ENCODE results near the gene MYRFL.
A peak's percentile ranks its signal among the peaks of the same experiment; 100 is the strongest.
"Not testable (repeated sequence)": the region's sequence is repeated elsewhere in the genome, so short reads cannot be mapped to it uniquely, and the experiment has no call there.

The MYRFL gene

GRCh38 chr12:69994086-69994485, 169.1 kb downstream of the MYRFL start:
- not testable (repeated sequence) for DNase-seq

- DNase-seq = no peak
Observed at GRCh38 chr12:69994724-69995173, 169.7 kb downstream of the MYRFL start.

- no peak for DNase-seq
Observed at GRCh38 chr12:69996241-69996640, 171.2 kb downstream of the MYRFL start.

DNA sequence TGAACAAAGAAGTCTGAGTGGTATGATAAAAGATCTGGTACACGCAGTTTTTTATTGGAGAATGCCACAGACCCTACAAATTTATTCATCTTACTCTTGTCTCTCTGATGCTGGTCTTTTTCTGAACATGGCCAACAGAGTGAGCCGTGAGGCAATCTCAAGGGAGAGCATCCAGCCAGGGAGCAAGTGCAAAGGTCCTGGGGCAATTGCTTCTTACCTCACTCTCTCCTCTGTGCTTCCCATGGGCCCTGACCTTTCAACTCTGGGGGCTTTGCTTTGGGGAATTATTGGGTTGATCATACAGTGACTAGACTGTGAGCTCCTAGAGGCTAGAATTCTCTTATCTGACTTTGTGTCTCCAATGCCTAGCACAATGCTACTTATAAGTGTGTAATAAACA, 171.7 kb downstream of the MYRFL start:
- DNase-seq = no peak

DNA sequence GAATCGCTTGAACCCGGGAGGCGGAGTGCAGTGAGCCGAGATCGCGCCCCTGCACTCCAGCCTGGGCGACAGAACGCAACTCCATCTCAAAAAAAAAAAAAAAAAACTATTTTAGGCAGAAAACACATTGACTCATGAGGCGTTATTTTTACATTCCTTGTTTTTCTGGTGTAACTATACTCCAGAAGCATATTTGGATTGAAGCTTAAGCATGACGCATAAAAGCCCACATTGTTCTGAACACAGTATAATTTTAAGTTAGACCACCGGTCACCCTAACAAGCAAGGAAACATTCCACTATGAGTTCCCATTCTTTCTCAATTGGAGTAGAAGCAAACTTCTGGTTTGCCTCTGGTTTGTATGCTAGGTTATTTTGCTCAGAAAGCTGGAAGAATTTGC, 173.0 kb downstream of the MYRFL start:
- no peak for DNase-seq

DNA sequence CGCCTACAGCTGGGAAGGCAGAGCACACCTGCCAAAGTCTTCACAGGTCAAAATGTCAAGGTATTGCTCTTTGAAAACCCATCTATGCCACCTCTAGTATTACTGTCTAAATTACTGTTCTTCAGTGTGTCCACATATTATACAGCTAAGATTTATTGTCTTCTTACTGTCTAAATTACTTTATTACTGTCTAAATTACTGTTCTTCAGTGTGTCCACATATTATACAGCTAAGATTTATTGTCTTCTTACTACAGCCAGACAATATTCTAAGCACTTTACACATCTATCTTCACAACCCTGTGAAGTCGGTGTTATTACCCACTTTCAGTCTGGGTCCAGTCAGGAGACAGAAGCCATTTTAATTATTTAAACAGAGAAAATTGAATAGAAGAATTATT, 173.9 kb downstream of the MYRFL start:
- no peak for DNase-seq

- DNase-seq = no peak
Observed at GRCh38 chr12:69999561-69999960, 174.5 kb downstream of the MYRFL start.

DNA sequence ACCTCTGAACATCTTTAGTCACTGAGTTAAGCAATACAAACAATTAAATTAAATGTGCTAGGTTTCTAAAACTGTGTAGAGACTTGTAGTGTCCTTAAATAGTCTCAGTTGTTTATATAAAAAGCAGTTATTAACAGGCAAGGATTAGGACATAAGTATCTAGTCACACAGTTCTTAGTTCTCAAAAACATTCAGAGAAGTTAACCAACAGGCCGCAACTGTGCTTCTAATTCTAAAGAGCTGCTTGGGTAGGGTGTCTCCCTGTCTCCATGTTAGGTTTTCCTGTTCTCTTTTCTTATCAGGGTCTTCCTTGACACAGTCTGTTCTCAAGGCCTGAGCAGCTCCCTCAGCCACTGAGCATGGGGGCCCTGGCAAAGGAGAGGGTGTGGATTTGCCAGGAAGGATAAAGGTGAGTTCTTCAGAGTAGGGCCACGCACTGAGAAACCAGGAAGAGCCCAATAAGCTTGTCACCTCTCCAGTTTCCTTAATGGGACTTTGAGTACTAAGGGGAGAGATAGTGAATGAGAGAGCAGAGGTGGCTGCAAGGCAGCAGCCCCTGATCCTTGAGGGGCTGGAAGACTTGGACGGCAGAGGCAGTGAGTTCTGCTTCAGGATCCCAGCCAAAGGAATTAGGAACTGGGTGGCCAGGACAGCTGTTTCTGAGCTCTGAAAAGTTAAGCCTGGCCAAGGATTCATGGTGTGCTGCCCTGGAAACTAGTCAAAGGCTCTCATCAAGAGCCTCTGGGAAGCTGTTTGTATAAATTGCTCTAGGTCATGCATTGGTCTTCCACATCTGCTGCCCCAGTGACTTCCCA, 177.3 kb downstream of the MYRFL start:
- no peak for DNase-seq

GRCh38 chr12:70002912-70003255, 177.9 kb downstream of the MYRFL start:
- no peak for DNase-seq

- peak; percentile 32 for DNase-seq
Observed at GRCh38 chr12:70005864-70006618, 181.0 kb downstream of the MYRFL start.

DNA sequence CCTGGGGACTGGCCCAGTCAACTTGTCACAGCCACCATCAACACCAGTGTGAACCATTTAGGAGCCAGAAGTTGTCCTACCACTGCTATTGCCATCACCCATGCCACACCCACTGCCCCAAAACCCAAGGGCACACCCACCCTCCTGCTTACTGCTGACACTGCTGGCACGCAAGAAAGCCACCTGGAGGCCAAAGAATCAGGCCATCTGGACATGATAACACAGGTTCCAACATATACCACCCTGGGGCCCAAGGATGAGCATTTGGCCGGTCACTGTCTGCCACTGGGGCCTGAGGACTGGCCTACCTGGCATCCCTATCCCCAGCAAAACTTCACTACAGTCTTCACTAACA, 181.6 kb downstream of the MYRFL start:
- no peak for DNase-seq

DNA sequence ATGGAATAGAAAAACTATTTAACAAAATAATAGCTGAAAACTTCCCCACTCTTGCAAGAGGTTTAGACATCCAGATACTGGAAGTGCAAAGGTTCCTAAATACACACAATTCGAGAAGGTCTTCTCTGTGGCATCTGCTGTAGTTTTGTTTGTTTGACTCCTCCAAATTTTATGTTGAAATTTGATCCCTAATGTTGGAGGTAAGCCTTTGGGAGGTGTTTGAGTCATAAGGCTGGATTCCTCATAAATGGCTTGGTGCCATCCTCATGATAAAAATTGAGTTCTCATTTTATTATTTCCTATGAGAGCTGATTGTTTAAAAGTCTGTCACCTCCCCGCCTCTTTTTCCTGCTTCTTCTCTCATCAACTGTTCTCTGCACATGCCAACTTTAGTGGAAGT, 182.7 kb downstream of the MYRFL start:
- DNase-seq = no peak

All from NCI-H345 (cell line).